ENCODE data around the gene SPG7. TPM values are rescaled to one million over a fixed set of nuclear protein-coding genes. Genes with fewer than 3 reads are reported as not detected.

SPG7 gene
- total and polyA plus RNA-seq, 9 of the 15 experiments (the other 6 are each of a cell fraction or from before 2014, with no cell fraction given), result 5.8 to 89.1 (median 49.4) TPM

- TF ChIP-seq BMI1 (IDR thresholded peaks at IDR 0.05; ENCODE audit: low read length) (no peak), CTCF (IDR thresholded peaks at IDR 0.05 in 2 of 3, conservative IDR thresholded peaks at IDR 0.05 in 1 of 3; ENCODE audit: insufficient read depth in 2 of 3, low read depth in 1 of 3, low read length in 3 of 3) (peak; percentile 51 to 83 (median 56)), E2F1 (CRISPR knock-in tag; IDR thresholded peaks at IDR 0.05) (peak; percentile 72), PTBP1 (IDR thresholded peaks at IDR 0.05; ENCODE audit: low read depth, low read length) (peak; percentile 26; the same call in 1 of the 2 replicates), HMBOX1 (IDR thresholded peaks at IDR 0.05) (peak; percentile 88), MITF (IDR thresholded peaks at IDR 0.05) (peak; percentile 65; the same call in 1 of the 2 replicates), CBFA2T2 (conservative IDR thresholded peaks at IDR 0.05) (peak; percentile 55), KDM1A (IDR thresholded peaks at IDR 0.05) (no peak), HNRNPL (IDR thresholded peaks at IDR 0.05; ENCODE audit: low read depth, low read length) (peak; percentile 70), HBP1 (CRISPR knock-in tag; IDR thresholded peaks at IDR 0.05) (peak; percentile 19; the same call in 1 of the 2 replicates), CAMTA2 (CRISPR knock-in tag; conservative IDR thresholded peaks at IDR 0.05) (no peak), ZBTB8A (IDR thresholded peaks at IDR 0.05; ENCODE audit: partially characterized antibody) (no peak), USF2 (CRISPR knock-in tag; IDR thresholded peaks at IDR 0.05) (peak; percentile 90), NEUROD1 (IDR thresholded peaks at IDR 0.05; ENCODE audit: borderline replicate concordance, low read depth, low read length, partially characterized antibody) (peak; percentile 9), ZBTB9 (CRISPR knock-in tag; IDR thresholded peaks at IDR 0.05) (0 out of 2 replicates have a peak, but pooled peaks have one; percentile 23), SNRNP70 (optimal IDR thresholded peaks at IDR 0.05; ENCODE audit: low read depth, low read length) (peak; percentile 93), RAD51 (IDR thresholded peaks at IDR 0.05; ENCODE audit: borderline replicate concordance, low read depth) (peak; percentile 88)
Measured at GRCh38 chr16:89565506-89566372, 57.5 kb downstream of the SPG7 start (continued).
